Limb (tissue), 2 donors: ENCODE data around the gene CACUL1.
"Not testable (repeated sequence)": the region's sequence is repeated elsewhere in the genome, so short reads cannot be mapped to it uniquely, and the experiment has no call there.

Experiments
- DNase-seq, 2 donors: peaks; one replicate each; pipeline ENCODE4 v3.0.0-alpha.2; 2016; ENCODE audit errors: extremely low spot score in 2 of 2

CACUL1 gene

GRCh38 chr10:118754556-118755423 lies at the start of gene CACUL1:
TSS of gene CACUL1 (minus strand) at chr10:118754970. CDS start at chr10:118754762, 208 bp downstream.
- DNase-seq, result peak; percentile 100

DNA sequence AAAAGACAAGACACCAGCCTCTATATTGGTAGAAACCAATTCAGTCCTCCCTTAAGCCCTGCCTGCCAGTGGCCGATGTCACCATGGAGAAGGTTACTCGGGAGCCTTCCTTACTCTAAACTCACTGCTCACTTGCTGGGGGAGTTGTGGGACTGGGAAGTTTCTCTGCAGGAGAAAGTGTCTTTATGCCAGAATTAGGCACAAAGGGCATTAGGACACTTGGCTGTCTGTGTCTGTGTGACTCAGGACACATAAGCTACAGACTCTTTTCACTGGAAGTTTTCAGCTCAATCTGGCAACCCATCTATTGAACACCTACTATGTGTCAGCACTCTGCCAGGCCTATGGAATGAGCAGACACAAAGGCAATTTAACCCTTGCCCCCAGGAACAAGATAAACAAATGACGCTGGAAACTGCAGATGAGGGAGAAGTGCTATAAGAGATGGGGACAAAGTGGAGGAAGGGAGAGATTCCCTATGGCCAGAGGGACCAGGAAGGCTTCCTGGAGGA lies 49.5 kb upstream of the CACUL1 start:
- no peak for DNase-seq

GRCh38 chr10:118802126-118802793 lies 47.5 kb upstream of the CACUL1 start:
- no peak for DNase-seq

DNA sequence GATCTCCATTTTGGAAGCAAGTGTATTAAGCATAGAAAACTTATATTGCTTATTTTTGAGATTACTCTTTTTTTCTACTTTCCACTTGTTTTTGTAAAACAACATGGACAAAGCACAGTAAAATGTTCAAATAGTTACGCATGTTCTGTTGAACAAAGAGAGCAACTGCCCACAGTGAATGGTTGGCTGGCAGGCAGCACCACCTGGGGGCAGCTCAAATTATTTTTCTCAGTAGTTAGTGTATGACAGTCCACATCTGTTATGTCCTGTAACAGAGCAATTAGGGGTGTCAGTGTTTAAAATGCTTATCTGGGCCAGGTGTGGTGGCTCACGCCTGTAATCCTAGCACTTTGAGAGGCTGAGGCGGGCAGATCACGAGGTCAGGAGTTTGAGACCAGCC lies 46.1 kb upstream of the CACUL1 start:
- no peak for DNase-seq

- DNase-seq, result no peak
Observed at GRCh38 chr10:118799777-118800176, 45.0 kb upstream of the CACUL1 start.

GRCh38 chr10:118798231-118798662 lies 43.5 kb upstream of the CACUL1 start:
- peak in 1 of 2 donors; percentile 77 for DNase-seq

DNA sequence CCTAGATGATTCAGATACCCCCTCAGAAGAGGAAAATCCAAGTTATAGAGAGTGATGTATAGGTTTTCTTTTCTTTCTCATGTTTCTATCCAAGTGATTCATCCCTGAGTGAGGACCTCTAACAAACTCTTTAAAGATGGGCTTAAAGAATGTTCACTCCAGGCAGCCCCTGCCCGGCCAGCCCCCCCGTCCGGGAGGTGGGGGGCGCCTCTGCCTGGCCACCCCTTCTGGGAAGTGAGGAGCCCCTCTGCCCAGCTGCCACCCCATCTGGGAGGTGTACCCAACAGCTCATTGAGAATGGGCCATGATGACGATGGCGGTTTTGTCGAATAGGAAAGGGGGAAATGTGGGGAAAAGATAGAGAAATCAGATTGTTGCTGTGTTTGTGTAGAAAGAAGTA lies 40.2 kb upstream of the CACUL1 start:
- not testable (repeated sequence) for DNase-seq

- DNase-seq, result no peak
Observed at GRCh38 chr10:118793545-118793944, 38.8 kb upstream of the CACUL1 start.

- DNase-seq, result no peak
Observed at GRCh38 chr10:118792526-118792925, 37.8 kb upstream of the CACUL1 start.

DNA sequence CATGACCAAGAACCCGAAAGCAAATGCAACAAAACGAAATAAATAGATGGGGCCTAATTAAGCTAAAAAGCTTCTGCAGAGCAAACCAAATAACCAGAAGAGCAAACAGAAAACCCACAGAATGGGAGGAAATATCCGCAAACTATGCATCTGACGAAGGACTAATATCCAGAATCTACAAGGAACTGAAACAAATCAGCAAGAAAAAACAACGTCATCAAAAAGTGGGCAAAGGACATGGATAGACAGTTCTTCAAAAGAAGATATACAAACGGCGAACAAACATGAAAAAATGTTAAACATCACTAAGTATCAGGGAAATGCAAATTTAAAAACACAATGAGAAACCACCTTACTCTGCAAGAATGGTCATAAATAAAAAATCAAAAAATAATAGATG lies 35.3 kb upstream of the CACUL1 start:
- DNase-seq, result no peak

GRCh38 chr10:118785551-118785950 lies 30.8 kb upstream of the CACUL1 start:
- no peak for DNase-seq

DNA sequence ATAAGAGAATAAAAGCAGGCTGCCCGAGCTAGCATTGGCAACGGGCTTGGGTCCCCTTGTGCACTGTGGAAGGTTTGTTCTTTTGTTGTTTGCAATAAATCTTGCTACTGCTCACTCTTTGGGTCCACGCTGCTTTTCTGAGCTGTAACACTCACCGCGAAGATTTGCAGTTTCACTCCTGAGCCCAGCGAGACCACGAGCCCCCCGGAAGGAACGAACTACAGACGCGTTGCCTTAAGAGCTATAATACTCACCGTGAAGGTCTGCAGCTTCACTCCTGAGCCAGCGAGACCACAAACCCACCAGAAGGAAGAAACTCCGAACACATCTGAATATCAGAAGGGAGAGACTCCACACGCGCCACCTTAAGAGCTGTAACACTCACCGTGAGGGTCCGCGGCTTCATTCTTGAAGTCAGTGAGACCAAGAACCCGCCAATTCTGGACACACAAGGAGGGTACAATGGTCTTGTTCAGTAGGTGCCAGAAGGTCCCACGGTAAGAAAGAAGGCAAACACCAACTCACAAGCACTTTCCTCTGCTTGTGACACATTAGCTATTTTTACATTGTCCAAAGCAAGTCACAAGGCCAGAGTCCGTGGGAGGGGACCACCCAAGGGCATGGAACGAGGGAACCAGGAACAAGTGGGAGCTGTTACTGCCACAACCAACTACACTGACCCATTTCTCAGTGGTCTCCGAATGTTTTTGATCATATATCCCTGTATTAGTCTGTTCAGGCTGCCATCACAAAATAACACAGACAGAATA lies 29.2 kb upstream of the CACUL1 start:
- DNase-seq, result no peak

DNA sequence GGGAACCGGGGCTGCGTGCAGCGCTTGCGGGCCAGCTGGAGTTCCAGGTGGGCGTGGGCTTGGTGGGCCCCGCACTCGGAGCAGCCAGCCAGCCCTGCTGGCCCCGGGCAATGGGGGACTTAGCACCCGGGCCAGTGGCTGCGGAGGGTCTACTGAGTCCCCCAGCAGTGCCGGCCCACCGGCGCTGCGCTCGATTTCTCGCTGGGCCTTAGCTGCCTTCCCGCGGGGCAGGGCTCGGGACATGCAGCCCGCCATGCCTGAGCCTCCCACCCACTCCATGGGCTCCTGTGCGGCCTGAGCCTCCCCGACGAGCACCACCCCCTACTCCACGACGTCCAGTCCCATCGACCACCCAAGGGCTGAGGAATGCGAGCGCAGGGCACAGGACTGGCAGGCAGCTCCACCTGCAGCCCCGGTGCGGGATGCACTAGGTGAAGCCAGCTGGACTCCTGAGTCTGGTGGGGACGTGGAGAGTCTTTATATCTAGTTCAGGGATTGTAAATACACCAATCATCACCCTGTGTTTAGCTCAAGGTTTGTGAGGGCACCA lies 28.2 kb upstream of the CACUL1 start:
- not testable (repeated sequence) for DNase-seq

GRCh38 chr10:118781541-118781940 lies 26.8 kb upstream of the CACUL1 start:
- no peak for DNase-seq

- DNase-seq, result no peak
Observed at GRCh38 chr10:118778727-118779126, 24.0 kb upstream of the CACUL1 start.

GRCh38 chr10:118776960-118777359 lies 22.2 kb upstream of the CACUL1 start:
- DNase-seq, result no peak

DNA sequence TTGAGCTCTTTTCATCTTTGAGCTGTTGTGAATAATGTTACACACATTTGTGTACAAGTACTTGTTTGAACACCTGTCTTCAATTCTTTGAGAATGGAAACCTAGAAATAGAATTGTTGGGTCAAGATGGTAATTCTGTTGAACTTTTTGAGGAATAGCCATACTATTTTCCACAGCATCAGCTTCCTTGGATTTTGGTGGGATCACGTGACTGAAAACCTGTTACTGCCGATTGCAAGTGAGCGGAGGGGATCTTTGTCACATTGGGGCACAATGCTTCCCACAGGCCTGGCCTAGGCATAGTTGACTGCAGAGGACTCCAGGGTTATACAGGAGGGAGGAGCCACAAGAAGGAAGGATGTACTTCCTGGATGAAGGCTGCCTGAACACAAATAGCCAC lies 21.3 kb upstream of the CACUL1 start:
- DNase-seq, result no peak

- DNase-seq, result no peak
Observed at GRCh38 chr10:118775478-118775877, 20.7 kb upstream of the CACUL1 start.

DNA sequence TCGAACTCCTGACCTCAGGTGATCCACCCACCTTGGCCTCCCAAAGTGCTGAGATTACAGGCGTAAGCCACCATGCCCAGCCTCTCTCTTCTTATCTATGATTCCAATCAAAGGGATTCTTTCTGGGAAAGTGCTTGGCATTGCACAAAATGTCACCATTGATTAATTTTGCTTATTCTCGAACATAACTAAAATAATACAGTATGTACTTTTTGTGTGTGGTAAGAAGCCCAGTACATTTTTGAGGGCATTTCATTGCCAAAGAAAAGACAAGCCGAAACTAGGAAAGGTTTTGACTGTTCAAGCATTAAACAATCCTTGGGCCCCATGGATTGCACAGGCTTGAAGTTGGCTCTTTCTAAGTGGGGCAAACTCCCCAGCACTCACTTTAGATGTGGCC lies 18.3 kb upstream of the CACUL1 start:
- no peak for DNase-seq

DNA sequence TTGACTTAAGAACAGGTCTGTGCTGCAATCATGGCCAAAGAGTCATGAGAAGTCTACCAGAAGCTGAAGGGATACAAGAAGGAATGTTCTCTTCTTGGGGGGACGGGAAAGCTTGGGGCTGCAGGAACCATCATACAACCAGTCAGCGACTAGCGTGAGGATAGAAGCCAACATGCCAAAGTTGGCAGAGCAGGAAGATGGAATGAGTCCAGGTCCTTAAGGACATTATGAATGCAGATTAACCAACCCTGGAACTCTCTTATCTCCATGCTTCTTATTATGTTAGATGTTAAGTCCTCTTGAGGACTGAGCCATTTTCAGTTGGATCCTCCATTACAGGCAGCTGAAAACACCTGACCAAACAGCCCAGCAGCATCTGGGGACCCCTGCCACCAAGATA lies 17.2 kb upstream of the CACUL1 start:
- no peak for DNase-seq

- no peak for DNase-seq
Observed at GRCh38 chr10:118769898-118770600, 15.3 kb upstream of the CACUL1 start.
